ENCODE data around the gene STIM1.
"Not testable (repeated sequence)": the region's sequence is repeated elsewhere in the genome, so short reads cannot be mapped to it uniquely, and the experiment has no call there.

The STIM1 gene

GRCh38 chr11:4049006-4049405 lies 193.5 kb downstream of the STIM1 start:
- TF ChIP-seq TAF1 (IDR thresholded peaks at IDR 0.05; ENCODE audit: borderline replicate concordance, low read depth, low read length) (no peak), POLR2AphosphoS5 (IDR thresholded peaks at IDR 0.05; ENCODE audit: low read depth, low read length) (no peak), POLR2A (IDR thresholded peaks at IDR 0.05; ENCODE audit: low read depth, low read length) (no peak)
- peak; percentile 40 for FAIRE-seq
- DNase-seq (ENCODE audit: insufficient read length): no peak

- no peak for DNase-seq (ENCODE audit: insufficient read length)
- peak; percentile 21 for FAIRE-seq
- no peak for TF ChIP-seq POLR2A (IDR thresholded peaks at IDR 0.05; ENCODE audit: low read depth, low read length)
- no peak for TF ChIP-seq POLR2AphosphoS5 (IDR thresholded peaks at IDR 0.05; ENCODE audit: low read depth, low read length)
- TF ChIP-seq TAF1 (IDR thresholded peaks at IDR 0.05; ENCODE audit: borderline replicate concordance, low read depth, low read length): no peak
Observed at GRCh38 chr11:4050138-4050537, 194.7 kb downstream of the STIM1 start.

- not testable (repeated sequence) for DNase-seq (ENCODE audit: insufficient read length); FAIRE-seq
Observed at GRCh38 chr11:4053200-4053599, 197.7 kb downstream of the STIM1 start.

- TF ChIP-seq POLR2AphosphoS5 (IDR thresholded peaks at IDR 0.05; ENCODE audit: low read depth, low read length): no peak
- no peak for TF ChIP-seq POLR2A (IDR thresholded peaks at IDR 0.05; ENCODE audit: low read depth, low read length)
- no peak for TF ChIP-seq TAF1 (IDR thresholded peaks at IDR 0.05; ENCODE audit: borderline replicate concordance, low read depth, low read length)
Observed at GRCh38 chr11:4054643-4055042, 199.2 kb downstream of the STIM1 start.

GRCh38 chr11:4059424-4059823 lies 204.0 kb downstream of the STIM1 start:
- FAIRE-seq: no peak
- DNase-seq (ENCODE audit: insufficient read length): no peak
- no peak for TF ChIP-seq POLR2A (IDR thresholded peaks at IDR 0.05; ENCODE audit: low read depth, low read length)
- no peak for TF ChIP-seq POLR2AphosphoS5 (IDR thresholded peaks at IDR 0.05; ENCODE audit: low read depth, low read length)
- TF ChIP-seq TAF1 (IDR thresholded peaks at IDR 0.05; ENCODE audit: borderline replicate concordance, low read depth, low read length): no peak

More at GRCh38 chr11:4054643-4055042, 199.2 kb downstream of the STIM1 start:
- FAIRE-seq (no peak), DNase-seq (ENCODE audit: insufficient read length) (no peak)

GRCh38 chr11:4060182-4060923 lies 204.9 kb downstream of the STIM1 start:
- peak; percentile 70 for FAIRE-seq
- no peak for TF ChIP-seq POLR2A (IDR thresholded peaks at IDR 0.05; ENCODE audit: low read depth, low read length)
- TF ChIP-seq POLR2AphosphoS5 (IDR thresholded peaks at IDR 0.05; ENCODE audit: low read depth, low read length): no peak
- no peak for TF ChIP-seq TAF1 (IDR thresholded peaks at IDR 0.05; ENCODE audit: borderline replicate concordance, low read depth, low read length)
- DNase-seq (ENCODE audit: insufficient read length): no peak

GRCh38 chr11:4061700-4062099 lies 206.2 kb downstream of the STIM1 start:
- DNase-seq (ENCODE audit: insufficient read length) (no peak), FAIRE-seq (no peak)
- TF ChIP-seq POLR2AphosphoS5 (IDR thresholded peaks at IDR 0.05; ENCODE audit: low read depth, low read length) (no peak), POLR2A (IDR thresholded peaks at IDR 0.05; ENCODE audit: low read depth, low read length) (no peak), TAF1 (IDR thresholded peaks at IDR 0.05; ENCODE audit: borderline replicate concordance, low read depth, low read length) (no peak)

- TF ChIP-seq TAF1 (IDR thresholded peaks at IDR 0.05; ENCODE audit: borderline replicate concordance, low read depth, low read length) (no peak), POLR2AphosphoS5 (IDR thresholded peaks at IDR 0.05; ENCODE audit: low read depth, low read length) (no peak), POLR2A (IDR thresholded peaks at IDR 0.05; ENCODE audit: low read depth, low read length) (no peak)
- DNase-seq (ENCODE audit: insufficient read length) (no peak), FAIRE-seq (no peak)
Observed at GRCh38 chr11:4063348-4063747, 207.9 kb downstream of the STIM1 start.

- FAIRE-seq: no peak
- no peak for DNase-seq (ENCODE audit: insufficient read length)
- TF ChIP-seq TAF1 (IDR thresholded peaks at IDR 0.05; ENCODE audit: borderline replicate concordance, low read depth, low read length): no peak
- TF ChIP-seq POLR2AphosphoS5 (IDR thresholded peaks at IDR 0.05; ENCODE audit: low read depth, low read length): no peak
- TF ChIP-seq POLR2A (IDR thresholded peaks at IDR 0.05; ENCODE audit: low read depth, low read length): no peak
Observed at GRCh38 chr11:4064278-4064955, 209.0 kb downstream of the STIM1 start.

- no peak for DNase-seq (ENCODE audit: insufficient read length)
- peak; percentile 68 for FAIRE-seq
- TF ChIP-seq POLR2AphosphoS5 (IDR thresholded peaks at IDR 0.05; ENCODE audit: low read depth, low read length): no peak
- TF ChIP-seq TAF1 (IDR thresholded peaks at IDR 0.05; ENCODE audit: borderline replicate concordance, low read depth, low read length): no peak
- TF ChIP-seq POLR2A (IDR thresholded peaks at IDR 0.05; ENCODE audit: low read depth, low read length): no peak
Observed at GRCh38 chr11:4065086-4065485, 209.6 kb downstream of the STIM1 start.

- DNase-seq (ENCODE audit: insufficient read length) (no peak), FAIRE-seq (no peak)
- TF ChIP-seq POLR2A (IDR thresholded peaks at IDR 0.05; ENCODE audit: low read depth, low read length) (no peak), POLR2AphosphoS5 (IDR thresholded peaks at IDR 0.05; ENCODE audit: low read depth, low read length) (no peak), TAF1 (IDR thresholded peaks at IDR 0.05; ENCODE audit: borderline replicate concordance, low read depth, low read length) (no peak)
Observed at GRCh38 chr11:4065601-4066377, 210.3 kb downstream of the STIM1 start.

All from GM12892 (cell line).